Adrenal gland (tissue), 12 donors: ENCODE results near the gene LZTS2. TPM values are rescaled to one million over a fixed set of nuclear protein-coding genes. Genes with fewer than 3 reads are reported as not detected.
A peak's percentile ranks its signal among the peaks of the same experiment; 100 is the strongest.

Experiments
- DNase-seq, 7 donors: peaks; one replicate each; pipeline ENCODE4 v3.0.0-alpha.2; 2019 to 2020
- H3K27ac ChIP-seq, 5 donors: fragments of 200-600 bp; sonication (generic) in 4 of 5; 1 replicate in 3 of 5; 2 replicates in 2 of 5; pipeline versions ENCODE4 v1.5.1 to v1.8.0; 2016 to 2020; ENCODE audit warnings: mild to moderate bottlenecking in 1 of 5
- H3K27me3 ChIP-seq: fragments of 200-600 bp; 2 replicates; pipeline ENCODE4 v1.8.0; 2021
- H3K36me3 ChIP-seq, 2 donors: fragments of 200-600 bp; replicated peaks in 1 of 2; 1 replicate in 1 of 2; 2 replicates in 1 of 2; pipeline versions ENCODE4 v1.5.1 to v1.8.0; 2018 to 2022
- H3K4me1 ChIP-seq, 2 donors: fragments of 200-600 bp; replicated peaks in 1 of 2; 1 replicate in 1 of 2; 2 replicates in 1 of 2; pipeline versions ENCODE4 v1.5.1 to v1.8.0; 2018 to 2021
- H3K4me3 ChIP-seq, 4 donors: fragments of 200-600 bp; sonication (generic) in 3 of 4; one replicate each; pipeline ENCODE4 v1.5.1; 2016 to 2018
- H3K9me3 ChIP-seq, 3 donors: fragments of 200-600 bp; sonication (generic) in 1 of 3; replicated peaks in 1 of 3; 1 replicate in 2 of 3; 2 replicates in 1 of 3; pipeline versions ENCODE4 v1.5.1 to v1.8.0; 2016 to 2021
- POLR2A ChIP-seq, 2 donors: fragments of 450-650 bp; IDR thresholded peaks; one replicate each; pipeline ENCODE4 v1.6.1; 2017; ENCODE audit warnings: antibody characterized with exemption in 2 of 2, mild to moderate bottlenecking in 2 of 2, moderate library complexity in 1 of 2
- WGBS, 4 donors: extraction: QIAGEN DNeasy Blood & Tissue Kit in 2 of 4; methylation state at CpG; one replicate each; pipeline versions ENCODE4 v1.1.5 to v1.1.7; 2013 to 2017; 5-methylcytosine and 5-hydroxymethylcytosine counted together
- intact Hi-C, 2 donors: fragments of 100-400 bp; cut with DNase I; formaldehyde crosslinking; loops; one replicate each; pipeline versions ENCODE4 v1.14.1 to v1.15.0; 2022 to 2023
- polyA plus RNA-seq, 3 donors: library from polyadenylated mRNA; stranded (reverse); fragments of 200-250 nt in 2 of 3; fragments of 350-450 nt in 1 of 3; fragmentation: Illumina TruSeq in 1 of 3; extraction: RNeasy Lipid Tissue Mini Kit (QIAGEN cat#74804) in 1 of 3; gene quantifications; one replicate each; pipeline ENCODE4 v1.2.3, GENCODE V29; 2013 to 2014
- total RNA-seq, 9 donors: library from RNA; depleted of rRNA in 4 of 9; stranded (reverse); fragments of >200 nt in 4 of 9; fragments of 120-200 nt in 1 of 9; fragmentation: NEBNext Ultra II Directional in 1 of 9; extraction: Animal tissue kit (Norgen Biotek cat#: 25700) in 1 of 9; gene quantifications; one replicate each; pipeline versions ENCODE4 v1.1.0 to v1.2.4, GENCODE V29; 2013 to 2023
- TF ChIP-seq, protein P1 (sequence below), 6 experiments: fragments of 450-650 bp in 4 of 6; fragments of 200-600 bp in 2 of 6; sonication (generic) in 1 of 6; IDR thresholded peaks; 1 replicate in 5 of 6; 2 replicates in 1 of 6; pipeline versions ENCODE4 v1.5.1 to v1.8.0; 2016 to 2021; ENCODE audit warnings: antibody characterized with exemption in 6 of 6, mild to moderate bottlenecking in 2 of 6, moderate library complexity in 1 of 6
- donor health status: healthy with polysubstance abuse.
- donor health status: Bipolar disorder and iron deficiency.
- donor health status: DM: yes; HTN: yes; CAD: no.
- donor health status: DM: no; HTN: no; CAD: no.
- donor health status: DM: no; HTN: no; CAD: no.
- donor health status: DM: yes; HTN: yes; CAD: no.

The LZTS2 gene
- total and polyA plus RNA-seq, 12 donors: 12.2 to 232 (median 101) TPM

- TF ChIP-seq, protein P1, sequence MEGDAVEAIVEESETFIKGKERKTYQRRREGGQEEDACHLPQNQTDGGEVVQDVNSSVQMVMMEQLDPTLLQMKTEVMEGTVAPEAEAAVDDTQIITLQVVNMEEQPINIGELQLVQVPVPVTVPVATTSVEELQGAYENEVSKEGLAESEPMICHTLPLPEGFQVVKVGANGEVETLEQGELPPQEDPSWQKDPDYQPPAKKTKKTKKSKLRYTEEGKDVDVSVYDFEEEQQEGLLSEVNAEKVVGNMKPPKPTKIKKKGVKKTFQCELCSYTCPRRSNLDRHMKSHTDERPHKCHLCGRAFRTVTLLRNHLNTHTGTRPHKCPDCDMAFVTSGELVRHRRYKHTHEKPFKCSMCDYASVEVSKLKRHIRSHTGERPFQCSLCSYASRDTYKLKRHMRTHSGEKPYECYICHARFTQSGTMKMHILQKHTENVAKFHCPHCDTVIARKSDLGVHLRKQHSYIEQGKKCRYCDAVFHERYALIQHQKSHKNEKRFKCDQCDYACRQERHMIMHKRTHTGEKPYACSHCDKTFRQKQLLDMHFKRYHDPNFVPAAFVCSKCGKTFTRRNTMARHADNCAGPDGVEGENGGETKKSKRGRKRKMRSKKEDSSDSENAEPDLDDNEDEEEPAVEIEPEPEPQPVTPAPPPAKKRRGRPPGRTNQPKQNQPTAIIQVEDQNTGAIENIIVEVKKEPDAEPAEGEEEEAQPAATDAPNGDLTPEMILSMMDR (IDR thresholded peaks at IDR 0.05): no peak
- TF ChIP-seq POLR2A (IDR thresholded peaks at IDR 0.05): no peak
- H3K4me3 ChIP-seq: no peak overlapping the region
- H3K4me1 ChIP-seq: no peaks in the 10 kb centered on the region
- peak in 4 of 7 donors; percentile 5 to 43 (median 13) for DNase-seq
- H3K9me3 ChIP-seq: no peaks in the 10 kb centered on the region
- no peaks in the 10 kb centered on the region for H3K27me3 ChIP-seq
- WGBS, 4 donors: 87 to 89% (median 89%) methylated on average over 13 of the region's 13 CpGs
- H3K27ac ChIP-seq: no peak overlapping the region
- intact Hi-C loops: no loop called here
- peaks cover 0 to 45% of the 10 kb centered on the region in 2 donors for H3K36me3 ChIP-seq
Observed at GRCh38 chr10:100978121-100978900, 21.3 kb upstream of the LZTS2 start.

- H3K36me3 ChIP-seq: peaks cover 0 to 50% of the 10 kb centered on the region in 2 donors
- TF ChIP-seq, protein P1 (IDR thresholded peaks at IDR 0.05): no peak
- no peak for TF ChIP-seq POLR2A (IDR thresholded peaks at IDR 0.05)
- peak in 2 of 7 donors; percentile 6 to 11 for DNase-seq
- H3K4me3 ChIP-seq: no peak overlapping the region
- 84 to 97% (median 86%) methylated on average over 6 to 10 of the region's 10 CpGs for WGBS, 4 donors
- no peaks in the 10 kb centered on the region for H3K27me3 ChIP-seq
- no peaks in the 10 kb centered on the region for H3K9me3 ChIP-seq
- intact Hi-C loops: no loop called here
- no peaks in the 10 kb centered on the region for H3K4me1 ChIP-seq
- H3K27ac ChIP-seq: no peak overlapping the region
Observed at GRCh38 chr10:100978901-100979195, 20.8 kb upstream of the LZTS2 start.

DNA sequence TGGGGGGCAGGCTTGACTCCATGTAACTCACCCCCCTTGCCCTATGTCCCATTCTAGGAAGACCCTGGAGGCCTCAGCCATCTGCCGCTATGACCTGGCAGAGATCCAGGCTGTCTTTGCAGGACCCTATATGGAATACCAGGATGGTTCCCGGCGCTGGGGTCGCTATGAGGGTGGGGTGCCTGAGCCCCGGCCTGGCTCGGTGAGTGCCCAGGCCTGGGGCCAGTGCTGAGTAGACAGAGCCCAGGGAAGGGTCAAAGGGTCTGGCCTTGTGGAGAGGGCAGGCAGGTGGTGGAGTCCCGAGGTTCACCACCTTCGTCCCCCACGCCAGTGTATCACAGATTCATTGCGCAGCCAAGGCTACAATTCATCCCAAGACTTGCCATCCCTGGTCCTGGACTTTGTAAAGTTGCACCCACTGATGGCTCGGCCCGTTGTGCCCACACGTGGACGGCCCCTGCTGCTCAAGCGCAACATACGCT lies 19.8 kb upstream of the LZTS2 start:
- no peak for TF ChIP-seq POLR2A (IDR thresholded peaks at IDR 0.05)
- TF ChIP-seq, protein P1 (IDR thresholded peaks at IDR 0.05): no peak
- Histone ChIP-seq H3K36me3 (peaks cover 0 to 52% of the 10 kb centered on the region in 2 donors), H3K4me3 (no peak overlapping the region), H3K27me3 (no peaks in the 10 kb centered on the region), H3K4me1 (no peaks in the 10 kb centered on the region), H3K9me3 (no peaks in the 10 kb centered on the region), H3K27ac (no peak overlapping the region)
- DNase-seq: peak in 5 of 7 donors; percentile 14 to 51 (median 15)
- 93 to 100% (median 94%) methylated on average over 6 to 16 of the region's 16 CpGs for WGBS, 4 donors
- intact Hi-C loops: no loop called here

DNA sequence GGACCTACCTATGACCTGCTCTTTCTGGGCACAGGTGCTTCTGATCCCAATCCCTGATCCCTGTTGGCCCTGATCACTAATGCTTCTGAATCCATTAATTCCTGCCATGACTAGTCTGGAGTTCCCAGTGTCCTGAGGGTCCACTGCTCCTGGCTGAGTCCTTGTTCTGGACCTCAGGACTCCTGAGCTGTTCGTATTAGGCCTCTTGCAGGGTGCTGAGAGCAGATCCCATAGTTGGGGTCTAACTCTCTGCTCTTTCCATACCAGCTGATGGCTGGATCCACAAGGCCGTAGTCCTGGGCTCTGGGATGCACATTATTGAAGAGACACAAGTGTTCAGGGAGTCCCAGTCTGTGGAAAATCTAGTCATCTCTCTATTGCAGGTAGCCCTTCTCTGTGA lies 19.3 kb upstream of the LZTS2 start:
- Histone ChIP-seq H3K27me3 (no peaks in the 10 kb centered on the region), H3K4me3 (no peak overlapping the region), H3K27ac (no peak overlapping the region), H3K36me3 (peaks cover 0 to 52% of the 10 kb centered on the region in 2 donors), H3K9me3 (no peaks in the 10 kb centered on the region), H3K4me1 (no peaks in the 10 kb centered on the region)
- intact Hi-C loops: no loop called here
- WGBS, 4 donors: 86 to 90% (median 86%) methylated on average over 2 of the region's 2 CpGs
- DNase-seq: peak in 3 of 7 donors; percentile 5 to 30 (median 7)
- no peak for TF ChIP-seq POLR2A (IDR thresholded peaks at IDR 0.05)
- TF ChIP-seq, protein P1 (IDR thresholded peaks at IDR 0.05): no peak
